A549 (cell line): ENCODE results near the gene ATP10B. TPM values are rescaled to one million over a fixed set of nuclear protein-coding genes. Genes with fewer than 3 reads are reported as not detected.

Experiments used
- ATAC-seq, 2 experiments: fragments of 200-7000 bp in 1 of 2; fragments of >200 bp in 1 of 2; cut with Nextera tagmentation in 1 of 2; cut with Tn5 transposase in 1 of 2; 3 replicates each; pipeline versions ENCODE4 v1.8.0 to v1.9.1; 2018 to 2020; ENCODE audit warnings: mild to moderate bottlenecking in 1 of 2, moderate library complexity in 1 of 2
- CTCF ChIA-PET: fragments of 300-600 bp; sonication (Branson Sonifier 250); formaldehyde crosslinking; extraction: SDS; loops from one replicate; lab custom pipeline; 2021; ENCODE audit warnings: antibody characterized with exemption, inconsistent platforms; lab: Yijun Ruan, JAX
- POLR2A ChIA-PET: fragments of 350-600 bp; formaldehyde crosslinking; extraction: SDS; loops from one replicate; lab custom pipeline; 2021; ENCODE audit warnings: antibody characterized with exemption, inconsistent platforms; lab: Yijun Ruan, JAX
- DNase-seq, 2 experiments: peaks; one replicate each; pipeline versions ENCODE4 v3.0.0 to v3.0.0-alpha.2; 2011 to 2016; ENCODE audit warnings: low read depth in 1 of 2, low spot score in 1 of 2
- FAIRE-seq: peaks from 2 replicates; lab custom pipeline; 2011; peaks lifted over from hg19 to GRCh38; lab: Jason Lieb, UNC
- H3K27ac ChIP-seq, 2 experiments: fragments of >200 bp; sonication (Bioruptor Twin); formaldehyde crosslinking; 3 replicates each; pipeline ENCODE4 v1.5.1; 2016 to 2017
- H3K4me1 ChIP-seq: fragments of >200 bp; sonication (Bioruptor Twin); formaldehyde crosslinking; 3 replicates; pipeline ENCODE4 v1.6.1; 2016
- H3K4me2 ChIP-seq: fragments of >200 bp; sonication (Bioruptor Twin); formaldehyde crosslinking; 3 replicates; pipeline ENCODE4 v1.6.1; 2016
- H3K4me3 ChIP-seq: fragments of >200 bp; sonication (Bioruptor Twin); formaldehyde crosslinking; 3 replicates; pipeline ENCODE4 v1.5.1; 2016
- H3K9me3 ChIP-seq: fragments of >200 bp; sonication (Bioruptor Twin); formaldehyde crosslinking; 3 replicates; pipeline ENCODE4 v1.6.1; 2016
- CBX8 ChIP-seq: fragments of 200-600 bp; sonication (generic); IDR thresholded peaks from 2 replicates; pipeline ENCODE4 v1.6.1; 2016
- EHMT2 ChIP-seq: fragments of 200-600 bp; sonication (generic); IDR thresholded peaks from 2 replicates; pipeline ENCODE4 v1.6.1; 2016; ENCODE audit warnings: antibody characterized with exemption, low read depth, mild to moderate bottlenecking, moderate library complexity
- EP300 ChIP-seq, 2 experiments: fragments of >200 bp; sonication (Bioruptor Twin); formaldehyde crosslinking; IDR thresholded peaks; 2 replicates in 1 of 2; 3 replicates in 1 of 2; pipeline ENCODE4 v1.6.1; 2016 to 2017
- ESRRA ChIP-seq: fragments of 150-350 bp; IDR thresholded peaks from 2 replicates; pipeline ENCODE4 v1.6.1; 2014; ENCODE audit warnings: mild to moderate bottlenecking, low read length, borderline replicate concordance
- JUN ChIP-seq, 2 experiments: fragments of >200 bp; sonication (Bioruptor Twin); formaldehyde crosslinking; IDR thresholded peaks; 2 replicates in 1 of 2; 3 replicates in 1 of 2; pipeline ENCODE4 v1.6.1; 2016 to 2017
- KDM1A ChIP-seq: fragments of 200-600 bp; sonication (generic); IDR thresholded peaks from 2 replicates; pipeline ENCODE4 v1.6.1; 2016; ENCODE audit warnings: low read depth, mild to moderate bottlenecking
- KDM5A ChIP-seq: fragments of 200-600 bp; sonication (generic); IDR thresholded peaks from 2 replicates; pipeline ENCODE4 v1.6.1; 2016; ENCODE audit warnings: antibody characterized with exemption, mild to moderate bottlenecking
- MAFK ChIP-seq: fragments of 450-650 bp; IDR thresholded peaks from 2 replicates; pipeline ENCODE4 v1.6.1; 2014; ENCODE audit not compliant: partially characterized antibody
- MAZ ChIP-seq: fragments of 150-350 bp; IDR thresholded peaks from 2 replicates; pipeline ENCODE4 v1.6.1; 2014; ENCODE audit warnings: antibody characterized with exemption, low read depth, low read length, borderline replicate concordance
- NPAS2 ChIP-seq: fragments of 250-450 bp; sonication (Bioruptor Pico); IDR thresholded peaks from 2 replicates; pipeline ENCODE4 v1.8.0; 2022; ENCODE audit warnings: mild to moderate bottlenecking, moderate library complexity, borderline replicate concordance
- NR3C1 ChIP-seq: fragments of >200 bp; sonication (Bioruptor Twin); formaldehyde crosslinking; IDR thresholded peaks from 3 replicates; pipeline ENCODE4 v1.6.1; 2017
- RCOR1 ChIP-seq: fragments of 150-350 bp; IDR thresholded peaks from 2 replicates; pipeline ENCODE4 v1.6.1; 2014; ENCODE audit warnings: antibody characterized with exemption, low read length, low read depth
- RNF2 ChIP-seq: fragments of 200-600 bp; sonication (generic); IDR thresholded peaks from 2 replicates; pipeline ENCODE4 v1.6.1; 2016; ENCODE audit warnings: low read depth, mild to moderate bottlenecking, antibody characterized with exemption, moderate library complexity, borderline replicate concordance
- WGBS: methylation state at CpG from one replicate; pipeline ENCODE4 v1.1.6; 2017; ENCODE audit errors: missing lambda C conversion rate; 5-methylcytosine and 5-hydroxymethylcytosine counted together
- polyA plus RNA-seq, 4 experiments: library from polyadenylated mRNA; depleted of rRNA in 3 of 4; stranded (reverse); fragments of >200 nt; fragmentation: RNase III in 1 of 4; extraction: RNeasy Plus Mini Kit Qiagen cat#74134 plus additional on column Dnase treatment in 1 of 4; gene quantifications; 2 replicates in 3 of 4; 3 replicates in 1 of 4; pipeline ENCODE4 v1.2.3, GENCODE V29; 2011 to 2017
- TF ChIP-seq, protein P1 (sequence below): fragments of 250-450 bp; sonication (Bioruptor Pico); IDR thresholded peaks from 2 replicates; pipeline ENCODE4 v1.5.0; 2020; ENCODE audit warnings: low read depth, mild to moderate bottlenecking, moderate library complexity
- TF ChIP-seq, protein P2 (sequence below): IDR thresholded peaks from 2 replicates; pipeline ENCODE4 v1.6.1; 2012; ENCODE audit warnings: low read depth, borderline replicate concordance
- TF ChIP-seq, protein P3 (sequence below): fragments of 200-600 bp; sonication (generic); IDR thresholded peaks from 2 replicates; pipeline ENCODE4 v1.6.1; 2016; ENCODE audit warnings: antibody characterized with exemption, mild to moderate bottlenecking, moderate library complexity
- TF ChIP-seq, protein P4 (sequence below): fragments of 150-350 bp; IDR thresholded peaks from 2 replicates; pipeline ENCODE4 v1.6.1; 2014; ENCODE audit warnings: low read depth, mild to moderate bottlenecking, low read length

ATP10B gene
- polyA plus RNA-seq, 2 of the 4 experiments (the other 2 are of a cell fraction), result not detected

DNA sequence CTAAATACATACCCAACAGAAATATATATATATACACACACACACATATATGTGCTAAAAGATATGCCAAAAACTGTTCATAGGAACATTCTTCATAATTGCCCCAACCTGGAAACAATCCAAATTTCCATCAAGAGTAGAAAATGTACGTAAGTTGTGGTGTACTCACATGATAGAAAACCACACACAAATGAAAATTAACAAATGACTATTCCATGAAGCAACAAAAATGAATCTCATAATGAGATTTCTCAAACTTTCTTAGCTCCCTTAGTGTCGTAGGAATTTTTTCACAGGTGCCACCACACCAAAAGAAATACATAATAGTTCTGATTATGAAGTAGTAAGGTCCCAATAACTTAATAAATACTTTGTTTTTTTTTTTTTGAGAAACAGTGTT is 7.8 kb downstream of the ATP10B start:
- H3K4me2 ChIP-seq, result no peak overlapping the region
- DNase-seq, result no peak
- no peak for FAIRE-seq
- CTCF ChIA-PET, result interaction anchor here (1.3 kb wide), 1 partner anchor 9 kb away, joined by 3 read pairs; no protein-coding TSS in a partner anchor
- TF ChIP-seq, protein P1, sequence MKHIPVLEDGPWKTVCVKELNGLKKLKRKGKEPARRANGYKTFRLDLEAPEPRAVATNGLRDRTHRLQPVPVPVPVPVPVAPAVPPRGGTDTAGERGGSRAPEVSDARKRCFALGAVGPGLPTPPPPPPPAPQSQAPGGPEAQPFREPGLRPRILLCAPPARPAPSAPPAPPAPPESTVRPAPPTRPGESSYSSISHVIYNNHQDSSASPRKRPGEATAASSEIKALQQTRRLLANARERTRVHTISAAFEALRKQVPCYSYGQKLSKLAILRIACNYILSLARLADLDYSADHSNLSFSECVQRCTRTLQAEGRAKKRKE (CRISPR knock-in tag), result no peak
- TF ChIP-seq KDM5A (no peak), MAZ (no peak), EHMT2 (no peak)
- TF ChIP-seq, all 56 proteins: peak for 0
- 3% methylated on average over 2 of the region's 2 CpGs for WGBS
- Histone ChIP-seq H3K4me3 (no peak overlapping the region), H3K4me1 (no peaks in the 10 kb centered on the region), H3K9me3 (no peaks in the 10 kb centered on the region), H3K27ac (no peak overlapping the region)
- no peak for ATAC-seq
- POLR2A ChIA-PET, result no interaction called here

DNA sequence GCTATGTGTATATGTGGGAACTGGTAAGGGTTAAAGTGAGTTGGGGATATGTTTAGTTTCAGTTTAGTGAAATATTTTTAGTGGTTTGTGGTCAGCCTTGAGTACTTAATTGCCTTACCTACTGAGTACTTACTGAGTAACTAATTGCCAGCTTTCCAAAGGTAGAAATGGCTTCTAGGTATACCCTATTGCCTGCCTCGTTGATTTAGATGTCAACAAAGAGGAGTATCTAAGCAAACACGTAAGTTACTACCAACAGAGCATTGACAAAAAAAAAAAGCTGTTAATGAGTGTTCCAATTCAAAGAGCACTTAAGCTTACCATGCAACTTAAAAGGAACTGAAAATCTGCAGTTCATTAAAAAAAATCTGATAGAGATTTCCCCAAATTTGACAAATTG is 8.8 kb downstream of the ATP10B start:
- CTCF ChIA-PET, result no interaction called here
- Histone ChIP-seq H3K4me2 (no peak overlapping the region), H3K4me3 (no peak overlapping the region), H3K27ac (no peak overlapping the region), H3K4me1 (no peaks in the 10 kb centered on the region), H3K9me3 (no peaks in the 10 kb centered on the region)
- WGBS, result 2% methylated on average over 2 of the region's 2 CpGs
- POLR2A ChIA-PET, result no interaction called here
- DNase-seq, result no peak
- no peak for ATAC-seq
- TF ChIP-seq, protein P2, sequence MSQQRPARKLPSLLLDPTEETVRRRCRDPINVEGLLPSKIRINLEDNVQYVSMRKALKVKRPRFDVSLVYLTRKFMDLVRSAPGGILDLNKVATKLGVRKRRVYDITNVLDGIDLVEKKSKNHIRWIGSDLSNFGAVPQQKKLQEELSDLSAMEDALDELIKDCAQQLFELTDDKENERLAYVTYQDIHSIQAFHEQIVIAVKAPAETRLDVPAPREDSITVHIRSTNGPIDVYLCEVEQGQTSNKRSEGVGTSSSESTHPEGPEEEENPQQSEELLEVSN, result no peak
- TF ChIP-seq RCOR1, result no peak
- TF ChIP-seq NPAS2 (CRISPR knock-in tag), result no peak
- TF ChIP-seq RNF2, result no peak
- TF ChIP-seq JUN (IDR thresholded peaks at IDR 0.05), result no peak
- TF ChIP-seq EHMT2, result no peak
- FAIRE-seq, result no peak

DNA sequence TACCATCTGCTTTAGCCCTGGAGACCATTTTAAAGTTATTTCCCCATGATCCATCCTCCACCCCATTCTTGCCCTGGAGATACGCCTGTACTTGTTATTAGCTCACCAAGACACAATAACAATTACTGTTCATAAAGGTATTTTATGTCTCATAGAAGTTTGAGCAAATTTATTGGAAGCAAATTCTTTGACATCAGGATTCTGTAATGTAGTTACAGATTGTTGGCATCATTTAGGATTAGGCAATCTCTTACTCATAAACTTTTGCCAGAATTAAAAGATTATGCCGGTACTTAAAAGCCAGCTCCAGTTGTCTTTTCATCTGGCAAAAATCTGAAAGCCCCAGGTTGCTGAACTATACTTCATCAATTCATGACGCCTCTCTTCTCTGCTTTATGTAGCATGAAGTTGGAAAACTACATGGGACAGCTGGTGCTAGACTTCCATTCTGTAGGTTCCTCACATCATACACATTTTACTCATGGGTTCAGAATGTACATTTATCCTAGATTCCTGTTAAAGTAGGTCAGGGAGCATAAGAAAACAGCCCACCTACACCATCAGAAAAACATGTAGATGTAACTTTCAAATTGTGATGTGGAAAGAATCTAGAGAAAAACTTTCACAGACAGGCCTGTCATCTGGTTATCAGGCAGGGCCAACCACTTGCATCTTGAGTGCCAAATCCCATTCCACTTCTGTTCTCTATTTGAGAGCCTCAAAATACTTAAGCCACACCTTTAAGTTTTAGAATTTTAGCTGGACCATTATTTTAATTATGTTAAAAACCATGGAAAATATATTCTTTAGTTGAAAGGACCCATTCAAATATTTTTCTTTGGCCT is 14.0 kb downstream of the ATP10B start:
- CTCF ChIA-PET, result no interaction called here
- TF ChIP-seq MAFK (no peak), ESRRA (no peak), RCOR1 (no peak), KDM1A (no peak), NR3C1 (no peak), EP300 (IDR thresholded peaks at IDR 0.05) (no peak), EHMT2 (no peak), CBX8 (no peak)
- TF ChIP-seq, protein P3, sequence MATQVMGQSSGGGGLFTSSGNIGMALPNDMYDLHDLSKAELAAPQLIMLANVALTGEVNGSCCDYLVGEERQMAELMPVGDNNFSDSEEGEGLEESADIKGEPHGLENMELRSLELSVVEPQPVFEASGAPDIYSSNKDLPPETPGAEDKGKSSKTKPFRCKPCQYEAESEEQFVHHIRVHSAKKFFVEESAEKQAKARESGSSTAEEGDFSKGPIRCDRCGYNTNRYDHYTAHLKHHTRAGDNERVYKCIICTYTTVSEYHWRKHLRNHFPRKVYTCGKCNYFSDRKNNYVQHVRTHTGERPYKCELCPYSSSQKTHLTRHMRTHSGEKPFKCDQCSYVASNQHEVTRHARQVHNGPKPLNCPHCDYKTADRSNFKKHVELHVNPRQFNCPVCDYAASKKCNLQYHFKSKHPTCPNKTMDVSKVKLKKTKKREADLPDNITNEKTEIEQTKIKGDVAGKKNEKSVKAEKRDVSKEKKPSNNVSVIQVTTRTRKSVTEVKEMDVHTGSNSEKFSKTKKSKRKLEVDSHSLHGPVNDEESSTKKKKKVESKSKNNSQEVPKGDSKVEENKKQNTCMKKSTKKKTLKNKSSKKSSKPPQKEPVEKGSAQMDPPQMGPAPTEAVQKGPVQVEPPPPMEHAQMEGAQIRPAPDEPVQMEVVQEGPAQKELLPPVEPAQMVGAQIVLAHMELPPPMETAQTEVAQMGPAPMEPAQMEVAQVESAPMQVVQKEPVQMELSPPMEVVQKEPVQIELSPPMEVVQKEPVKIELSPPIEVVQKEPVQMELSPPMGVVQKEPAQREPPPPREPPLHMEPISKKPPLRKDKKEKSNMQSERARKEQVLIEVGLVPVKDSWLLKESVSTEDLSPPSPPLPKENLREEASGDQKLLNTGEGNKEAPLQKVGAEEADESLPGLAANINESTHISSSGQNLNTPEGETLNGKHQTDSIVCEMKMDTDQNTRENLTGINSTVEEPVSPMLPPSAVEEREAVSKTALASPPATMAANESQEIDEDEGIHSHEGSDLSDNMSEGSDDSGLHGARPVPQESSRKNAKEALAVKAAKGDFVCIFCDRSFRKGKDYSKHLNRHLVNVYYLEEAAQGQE, result no peak
- TF ChIP-seq, protein P1 (CRISPR knock-in tag), result no peak
- TF ChIP-seq, protein P4, sequence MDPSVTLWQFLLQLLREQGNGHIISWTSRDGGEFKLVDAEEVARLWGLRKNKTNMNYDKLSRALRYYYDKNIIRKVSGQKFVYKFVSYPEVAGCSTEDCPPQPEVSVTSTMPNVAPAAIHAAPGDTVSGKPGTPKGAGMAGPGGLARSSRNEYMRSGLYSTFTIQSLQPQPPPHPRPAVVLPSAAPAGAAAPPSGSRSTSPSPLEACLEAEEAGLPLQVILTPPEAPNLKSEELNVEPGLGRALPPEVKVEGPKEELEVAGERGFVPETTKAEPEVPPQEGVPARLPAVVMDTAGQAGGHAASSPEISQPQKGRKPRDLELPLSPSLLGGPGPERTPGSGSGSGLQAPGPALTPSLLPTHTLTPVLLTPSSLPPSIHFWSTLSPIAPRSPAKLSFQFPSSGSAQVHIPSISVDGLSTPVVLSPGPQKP, result no peak
- TF ChIP-seq, all 56 proteins: peak for 0
- FAIRE-seq, result no peak
- WGBS, result 2% methylated on average over 3 of the region's 3 CpGs
- H3K4me1 ChIP-seq, result no peaks in the 10 kb centered on the region
- H3K4me3 ChIP-seq, result no peak overlapping the region
- H3K9me3 ChIP-seq, result no peaks in the 10 kb centered on the region
- no peak for ATAC-seq
- POLR2A ChIA-PET, result interaction anchor here (1.2 kb wide), 1 partner anchor 9 kb away, joined by 3 read pairs; no protein-coding TSS in a partner anchor
- no peak for DNase-seq
- H3K4me2 ChIP-seq, result no peak overlapping the region
- H3K27ac ChIP-seq, result no peak overlapping the region
